Gastroesophageal sphincter (tissue), 4 donors: ENCODE measurements around the gene PRR13. TPM values are rescaled to one million over a fixed set of nuclear protein-coding genes. Genes with fewer than 3 reads are reported as not detected.
"Not testable (repeated sequence)": the region's sequence is repeated elsewhere in the genome, so short reads cannot be mapped to it uniquely, and the experiment has no call there.

Experiments
- ATAC-seq: fragments of 150-250 bp; one replicate; pipeline ENCODE4 v1.9.1; 2016; ENCODE audit warnings: mild to moderate bottlenecking, moderate library complexity
- H3K27ac ChIP-seq, 4 donors: fragments of 200-600 bp; sonication (generic) in 3 of 4; 1 replicate in 3 of 4; 2 replicates in 1 of 4; pipeline ENCODE4 v1.5.1; 2016 to 2019
- H3K27me3 ChIP-seq: fragments of 200-600 bp; sonication (generic); one replicate; pipeline ENCODE4 v1.5.1; 2019
- H3K36me3 ChIP-seq, 2 donors: fragments of 200-600 bp; sonication (generic); one replicate each; pipeline ENCODE4 v1.5.1; 2019; ENCODE audit warnings: control low read depth in 1 of 2
- H3K4me1 ChIP-seq, 3 donors: fragments of 200-600 bp; sonication (generic); 1 replicate in 2 of 3; 2 replicates in 1 of 3; pipeline ENCODE4 v1.5.1; 2016 to 2019; ENCODE audit warnings: control low read depth in 2 of 3
- H3K4me3 ChIP-seq, 2 donors: fragments of 200-600 bp; sonication (generic); one replicate each; pipeline ENCODE4 v1.5.1; 2019; ENCODE audit warnings: mild to moderate bottlenecking in 1 of 2, moderate library complexity in 1 of 2
- H3K9me3 ChIP-seq, 3 donors: fragments of 200-600 bp; sonication (generic); one replicate each; pipeline ENCODE4 v1.5.1; 2017 to 2019; ENCODE audit warnings: control low read depth in 2 of 3
- EP300 ChIP-seq: sonication (generic); formaldehyde crosslinking; IDR thresholded peaks from one replicate; pipeline ENCODE4 v1.6.1; 2017; ENCODE audit warnings: antibody characterized with exemption, mild to moderate bottlenecking
- POLR2A ChIP-seq, 2 donors: fragments of 450-650 bp; IDR thresholded peaks; one replicate each; pipeline ENCODE4 v1.6.1; 2017; ENCODE audit warnings: antibody characterized with exemption in 2 of 2, mild to moderate bottlenecking in 2 of 2, moderate library complexity in 1 of 2
- POLR2AphosphoS5 ChIP-seq: sonication (generic); formaldehyde crosslinking; IDR thresholded peaks from one replicate; pipeline ENCODE4 v1.6.1; 2017; ENCODE audit warnings: antibody characterized with exemption
- WGBS, 2 donors: methylation state at CpG; one replicate each; pipeline ENCODE4 v1.1.5; 2018; ENCODE audit warnings: low coverage in 1 of 2; 5-methylcytosine and 5-hydroxymethylcytosine counted together
- total RNA-seq, 4 donors: library from RNA; depleted of rRNA; stranded (reverse); fragments of >200 nt; gene quantifications; one replicate each; pipeline ENCODE4 v1.1.0, GENCODE V29; 2016
- TF ChIP-seq, protein P1 (sequence below), 4 experiments: fragments of 200-600 bp in 2 of 4; fragments of 450-650 bp in 2 of 4; sonication (generic) in 1 of 4; IDR thresholded peaks; one replicate each; pipeline ENCODE4 v1.5.1; 2017 to 2019; ENCODE audit warnings: antibody characterized with exemption in 4 of 4, mild to moderate bottlenecking in 2 of 4, moderate library complexity in 2 of 4

The PRR13 gene
- total RNA-seq, 4 donors from 2014 or later: 54.2 to 73.2 (median 69.6) TPM

DNA sequence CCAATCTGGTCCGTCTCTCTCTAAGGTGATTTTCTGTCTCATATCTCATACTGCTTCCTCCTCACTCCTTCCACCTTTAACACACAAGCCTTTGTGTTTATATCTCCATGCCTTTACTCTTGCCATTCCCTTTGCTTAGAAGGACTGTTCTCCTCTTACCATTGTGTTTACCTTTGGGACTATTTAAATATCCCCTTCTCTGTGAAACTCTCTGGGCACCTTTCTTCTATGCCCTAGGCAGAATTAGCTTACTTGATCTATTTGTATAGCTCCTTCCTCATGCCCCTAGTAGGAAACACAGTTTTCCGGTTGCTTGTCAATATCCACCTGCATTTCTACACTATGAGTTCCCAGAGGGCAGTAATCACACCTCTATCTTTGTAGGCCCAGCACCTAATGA, 21.8 kb upstream of the PRR13 start:
- Histone ChIP-seq H3K9me3 (no peaks in the 10 kb centered on the region), H3K4me3 (no peak overlapping the region), H3K4me1 (peaks cover 0 to 25% (median 11%) of the 10 kb centered on the region in 3 donors), H3K27ac (no peak overlapping the region), H3K27me3 (no peaks in the 10 kb centered on the region), H3K36me3 (no peaks in the 10 kb centered on the region)
- no peak for ATAC-seq
- TF ChIP-seq EP300: no peak
- TF ChIP-seq POLR2AphosphoS5: no peak
- no peak for TF ChIP-seq POLR2A (IDR thresholded peaks at IDR 0.05)
- TF ChIP-seq, protein P1, sequence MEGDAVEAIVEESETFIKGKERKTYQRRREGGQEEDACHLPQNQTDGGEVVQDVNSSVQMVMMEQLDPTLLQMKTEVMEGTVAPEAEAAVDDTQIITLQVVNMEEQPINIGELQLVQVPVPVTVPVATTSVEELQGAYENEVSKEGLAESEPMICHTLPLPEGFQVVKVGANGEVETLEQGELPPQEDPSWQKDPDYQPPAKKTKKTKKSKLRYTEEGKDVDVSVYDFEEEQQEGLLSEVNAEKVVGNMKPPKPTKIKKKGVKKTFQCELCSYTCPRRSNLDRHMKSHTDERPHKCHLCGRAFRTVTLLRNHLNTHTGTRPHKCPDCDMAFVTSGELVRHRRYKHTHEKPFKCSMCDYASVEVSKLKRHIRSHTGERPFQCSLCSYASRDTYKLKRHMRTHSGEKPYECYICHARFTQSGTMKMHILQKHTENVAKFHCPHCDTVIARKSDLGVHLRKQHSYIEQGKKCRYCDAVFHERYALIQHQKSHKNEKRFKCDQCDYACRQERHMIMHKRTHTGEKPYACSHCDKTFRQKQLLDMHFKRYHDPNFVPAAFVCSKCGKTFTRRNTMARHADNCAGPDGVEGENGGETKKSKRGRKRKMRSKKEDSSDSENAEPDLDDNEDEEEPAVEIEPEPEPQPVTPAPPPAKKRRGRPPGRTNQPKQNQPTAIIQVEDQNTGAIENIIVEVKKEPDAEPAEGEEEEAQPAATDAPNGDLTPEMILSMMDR (IDR thresholded peaks at IDR 0.05): no peak
- 71 to 77% methylated on average over 2 of the region's 2 CpGs for WGBS, 2 donors

DNA sequence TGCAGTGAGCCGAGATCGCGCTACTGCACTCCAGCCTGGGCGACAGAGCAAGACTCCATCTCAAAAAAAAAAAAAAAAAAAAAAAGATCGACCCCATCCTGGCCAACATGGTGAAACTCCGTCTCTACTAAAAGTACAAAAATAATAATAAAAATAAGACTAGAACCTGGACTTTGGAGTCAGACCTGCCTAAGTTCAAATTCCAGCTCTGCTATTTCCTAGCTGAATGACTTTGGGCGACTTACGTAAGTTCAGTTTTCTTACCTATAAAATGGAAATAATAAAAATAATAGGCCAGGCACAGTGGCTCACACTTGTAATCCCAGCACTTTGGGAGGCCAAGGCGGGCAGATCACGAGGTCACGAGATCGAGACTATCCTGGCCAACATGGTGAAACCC, 19.3 kb upstream of the PRR13 start:
- WGBS, 2 donors: 88% methylated on average over 9 of the region's 12 CpGs; no CpG with 5 or more reads in 1 of the 2 donors
- H3K4me1 ChIP-seq: peaks cover 0 to 11% (median 0%) of the 10 kb centered on the region in 3 donors
- not testable (repeated sequence) for H3K36me3 ChIP-seq, H3K4me3 ChIP-seq, H3K9me3 ChIP-seq, H3K27me3 ChIP-seq, ATAC-seq, H3K27ac ChIP-seq

DNA sequence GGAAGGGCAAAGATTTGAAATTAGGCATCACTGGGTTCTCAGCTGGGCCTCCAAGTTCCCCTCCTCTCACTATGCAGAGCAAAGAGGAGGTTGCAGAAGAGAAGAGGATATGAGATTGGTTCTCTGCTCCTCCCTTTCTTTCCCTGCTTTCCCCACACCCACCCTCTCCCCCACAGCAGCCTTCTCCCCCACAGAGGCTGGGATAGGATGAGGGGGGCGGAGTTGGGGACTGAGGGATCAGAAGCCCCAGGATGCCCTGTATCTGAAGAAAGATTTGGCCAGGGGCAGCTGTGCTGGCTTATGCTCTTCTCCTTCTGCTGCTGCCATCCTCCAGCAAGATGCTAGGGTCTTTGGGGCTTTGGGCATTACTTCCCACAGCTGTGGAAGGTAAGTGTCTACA, 17.9 kb upstream of the PRR13 start, which contains the start of gene AMHR2:
Gene AMHR2 (plus strand): TSS at position 259 of the 400 bp plus-strand sequence. CDS start 80 bp downstream, at position 339.
- Histone ChIP-seq H3K36me3 (no peaks in the 10 kb centered on the region), H3K27ac (no peak within 1 kb of the TSS), H3K9me3 (no peaks in the 10 kb centered on the region), H3K27me3 (no peaks in the 10 kb centered on the region), H3K4me3 (no peak within 1 kb of the TSS), H3K4me1 (peaks cover 0 to 11% (median 0%) of the 10 kb centered on the region in 3 donors)
- WGBS, 2 donors: 100% methylated on average over 1 of the region's 1 CpG; no CpG with 5 or more reads in 1 of the 2 donors
- no peak for ATAC-seq
- TF ChIP-seq EP300 (no peak), POLR2AphosphoS5 (no peak), POLR2A (IDR thresholded peaks at IDR 0.05) (no peak)
- TF ChIP-seq, protein P1 (IDR thresholded peaks at IDR 0.05): no peak

DNA sequence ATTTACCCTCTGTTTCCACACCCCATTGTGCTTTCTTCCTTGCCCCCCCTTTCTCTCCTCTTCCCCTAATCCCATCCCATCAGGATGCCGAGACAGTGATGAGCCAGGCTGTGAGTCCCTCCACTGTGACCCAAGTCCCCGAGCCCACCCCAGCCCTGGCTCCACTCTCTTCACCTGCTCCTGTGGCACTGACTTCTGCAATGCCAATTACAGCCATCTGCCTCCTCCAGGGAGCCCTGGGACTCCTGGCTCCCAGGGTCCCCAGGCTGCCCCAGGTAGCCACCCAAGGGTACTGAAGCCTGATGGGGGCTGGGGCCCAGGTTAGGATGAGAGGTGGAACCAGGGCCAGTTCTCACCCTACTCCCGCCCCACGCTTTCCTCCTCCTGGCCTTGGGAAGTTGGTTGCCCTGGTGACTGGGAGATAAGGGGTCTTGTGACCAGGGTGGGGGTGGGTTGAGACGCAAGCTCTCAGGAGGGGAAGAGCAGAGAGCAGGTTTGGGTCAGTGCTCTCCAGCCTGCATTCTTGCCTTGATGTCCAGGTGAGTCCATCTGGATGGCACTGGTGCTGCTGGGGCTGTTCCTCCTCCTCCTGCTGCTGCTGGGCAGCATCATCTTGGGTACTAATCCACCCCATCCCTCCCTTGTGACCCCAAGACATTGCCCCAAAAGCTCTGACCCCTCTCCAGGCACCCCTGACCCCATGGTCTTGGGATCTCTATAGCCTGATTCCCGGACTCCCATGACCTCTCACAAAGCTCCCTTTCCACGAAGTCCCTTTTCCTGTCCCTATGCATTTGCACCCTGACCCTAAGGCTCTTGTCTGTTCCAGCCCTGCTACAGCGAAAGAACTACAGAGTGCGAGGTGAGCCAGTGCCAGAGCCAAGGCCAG, 16.7 kb upstream of the PRR13 start:
- H3K27ac ChIP-seq: no peak overlapping the region
- no peaks in the 10 kb centered on the region for H3K36me3 ChIP-seq
- ATAC-seq: no peak
- TF ChIP-seq, protein P1 (IDR thresholded peaks at IDR 0.05): no peak
- TF ChIP-seq EP300: no peak
- no peak for TF ChIP-seq POLR2AphosphoS5
- TF ChIP-seq POLR2A (IDR thresholded peaks at IDR 0.05): no peak
- WGBS, 2 donors: 75% methylated on average over 3 of the region's 9 CpGs; no CpG with 5 or more reads in 1 of the 2 donors
- peaks cover 0 to 11% (median 0%) of the 10 kb centered on the region in 3 donors for H3K4me1 ChIP-seq
- no peaks in the 10 kb centered on the region for H3K9me3 ChIP-seq
- no peak overlapping the region for H3K4me3 ChIP-seq
- no peaks in the 10 kb centered on the region for H3K27me3 ChIP-seq

DNA sequence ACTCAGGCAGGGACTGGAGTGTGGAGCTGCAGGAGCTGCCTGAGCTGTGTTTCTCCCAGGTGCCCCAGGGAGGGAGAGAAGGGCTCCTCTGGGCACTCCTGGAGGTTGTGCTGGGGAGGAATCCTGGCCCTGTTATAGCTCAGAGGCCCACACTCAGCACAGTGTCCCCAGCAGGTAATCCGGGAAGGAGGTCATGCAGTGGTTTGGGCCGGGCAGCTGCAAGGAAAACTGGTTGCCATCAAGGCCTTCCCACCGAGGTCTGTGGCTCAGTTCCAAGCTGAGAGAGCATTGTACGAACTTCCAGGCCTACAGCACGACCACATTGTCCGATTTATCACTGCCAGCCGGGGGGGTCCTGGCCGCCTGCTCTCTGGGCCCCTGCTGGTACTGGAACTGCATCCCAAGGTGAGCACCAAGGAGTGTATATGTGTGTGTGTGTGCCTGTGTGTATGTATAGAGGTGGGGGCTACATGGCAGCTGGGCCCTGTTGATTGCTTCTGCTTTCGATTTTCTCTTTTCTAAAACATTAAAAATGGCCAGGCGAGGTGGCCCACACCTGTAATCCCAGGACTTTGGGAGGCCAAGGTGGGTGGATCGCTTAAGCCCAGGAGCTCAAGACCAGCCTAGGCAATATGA, 15.9 kb upstream of the PRR13 start:
- no peak for ATAC-seq
- Histone ChIP-seq H3K4me1 (peaks cover 0 to 11% (median 0%) of the 10 kb centered on the region in 3 donors), H3K27me3 (no peaks in the 10 kb centered on the region), H3K27ac (no peak overlapping the region), H3K36me3 (no peaks in the 10 kb centered on the region), H3K4me3 (no peak overlapping the region), H3K9me3 (no peaks in the 10 kb centered on the region)
- 100% methylated on average over 1 of the region's 11 CpGs; no CpG with 5 or more reads in 1 of the 2 donors for WGBS, 2 donors
- no peak for TF ChIP-seq POLR2A (IDR thresholded peaks at IDR 0.05)
- TF ChIP-seq, protein P1 (IDR thresholded peaks at IDR 0.05): no peak
- TF ChIP-seq EP300: no peak
- TF ChIP-seq POLR2AphosphoS5: no peak
